Activated effector memory CD4-positive, alpha-beta T cell treated with Interleukin-2 at 50 U/mL for 16 hours (primary cell): ENCODE data around the gene STK33.

Source experiments
- DNase-seq: peaks from one replicate; pipeline ENCODE4 v3.0.0-alpha.2; 2020

The STK33 gene

DNA sequence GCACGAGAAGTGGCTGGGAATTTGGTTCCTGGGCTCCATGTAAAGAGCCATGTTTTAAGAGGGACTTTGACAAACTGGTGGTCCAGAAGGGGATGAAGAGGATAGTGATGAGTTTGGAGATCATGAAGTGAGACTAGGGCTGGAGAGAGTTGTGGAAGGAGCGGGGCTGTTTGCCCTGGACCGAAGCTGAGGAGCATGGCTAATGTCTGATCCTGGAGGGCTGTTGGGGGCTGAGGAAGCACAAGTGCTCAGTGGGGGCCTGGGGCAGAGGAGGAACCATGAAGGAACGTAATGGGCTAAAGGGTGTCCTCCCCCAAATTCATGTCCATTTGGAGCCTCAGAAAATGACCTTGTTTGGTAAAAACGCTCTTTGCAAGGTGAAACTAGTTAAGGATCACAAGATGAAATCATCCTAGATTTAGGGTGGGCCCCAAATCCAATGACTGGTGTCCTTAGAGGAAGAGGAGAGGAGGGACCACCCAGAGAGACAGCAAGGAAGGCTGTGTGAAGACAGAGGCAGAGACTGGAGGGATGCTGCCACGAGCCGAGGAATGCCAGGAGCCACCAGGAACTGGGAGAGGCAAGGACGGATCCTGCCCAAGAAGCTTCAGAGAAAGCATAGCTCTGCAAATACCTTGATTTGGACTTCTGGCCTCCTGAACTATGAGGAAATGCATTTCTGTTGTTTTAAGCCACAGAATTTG is 223.1 kb downstream of the STK33 start:
- no peak for DNase-seq

GRCh38 chr11:8369592-8370205 is 224.3 kb downstream of the STK33 start:
- no peak for DNase-seq

DNA sequence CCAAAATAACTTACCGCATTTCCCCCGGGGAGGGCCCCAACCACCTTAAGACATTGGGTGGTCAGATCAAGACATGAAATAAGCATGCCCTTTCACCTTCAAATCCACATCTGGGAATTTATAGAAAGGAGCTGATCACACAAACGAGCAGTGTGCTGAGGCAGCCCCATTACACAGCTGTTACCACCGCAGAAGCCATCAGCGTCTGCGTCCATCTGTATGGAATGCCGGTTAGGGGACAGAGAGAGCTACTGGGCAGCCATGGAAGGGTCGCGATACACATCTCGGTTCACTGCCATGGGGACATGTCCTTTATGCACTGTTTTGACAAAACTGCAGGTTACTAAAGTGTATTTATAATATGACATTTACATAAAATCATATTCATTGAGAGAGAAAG is 225.3 kb downstream of the STK33 start:
- no peak for DNase-seq

GRCh38 chr11:8368194-8368593 is 225.8 kb downstream of the STK33 start:
- DNase-seq, result no peak

- no peak for DNase-seq
These were observed 227.7 kb downstream of the STK33 start for GRCh38 chr11:8366316-8366715.

DNA sequence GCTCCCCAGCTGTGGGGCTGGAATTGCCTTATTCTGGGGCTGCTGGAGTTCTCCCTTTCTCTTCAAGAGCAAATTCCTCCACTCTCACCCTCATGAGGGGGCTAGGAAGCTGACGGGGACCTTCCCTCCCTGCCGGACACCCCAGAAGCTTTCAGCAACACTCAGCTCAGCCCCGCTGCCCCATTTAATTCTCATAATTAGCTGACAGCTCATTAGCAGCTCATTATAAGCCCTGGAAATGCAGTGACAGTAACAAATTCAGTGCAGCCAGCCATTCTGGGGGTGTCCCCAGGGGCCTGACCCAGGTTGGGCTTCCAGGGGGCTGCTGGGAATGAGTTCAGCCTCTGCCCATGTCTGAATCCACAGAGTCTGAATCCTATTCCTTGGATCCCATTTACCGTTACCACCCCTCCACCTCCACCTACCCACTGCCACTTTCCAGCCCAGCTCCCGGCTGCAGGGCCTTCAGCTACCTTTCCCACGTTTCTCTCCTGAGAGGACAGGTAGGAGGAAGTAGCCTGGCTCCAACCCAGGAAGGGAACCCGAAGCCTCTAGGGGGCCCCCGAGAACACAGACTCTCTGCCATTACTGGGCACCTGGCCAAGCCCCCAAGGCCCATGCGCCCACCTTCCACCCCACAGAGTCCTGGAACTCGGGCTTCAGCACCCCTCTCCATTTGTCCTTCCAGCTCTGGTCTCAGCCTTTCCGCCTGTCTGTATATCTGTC is 228.6 kb downstream of the STK33 start:
- no peak for DNase-seq

GRCh38 chr11:8363921-8364320 is 230.1 kb downstream of the STK33 start:
- no peak for DNase-seq

DNA sequence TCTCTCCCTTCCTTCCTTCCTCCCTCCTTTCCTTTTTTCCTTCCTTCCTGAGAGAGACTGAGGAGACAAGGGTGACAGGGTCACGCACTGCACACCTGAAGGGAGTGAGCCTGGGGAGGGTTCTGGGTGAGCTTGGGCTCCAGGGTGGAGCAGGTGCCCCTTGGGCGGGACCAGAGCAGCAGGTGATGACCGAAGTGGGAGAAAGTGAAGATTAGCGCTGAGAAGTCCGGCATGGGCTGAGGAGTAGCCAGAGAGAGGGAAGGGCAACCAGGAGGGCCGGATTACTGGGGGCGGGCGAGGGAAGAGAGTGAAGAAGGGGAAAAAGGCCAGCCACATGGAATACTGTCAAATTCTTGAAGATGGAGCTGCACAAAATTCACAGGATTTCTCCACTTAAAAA is 231.1 kb downstream of the STK33 start:
- no peak for DNase-seq

DNA sequence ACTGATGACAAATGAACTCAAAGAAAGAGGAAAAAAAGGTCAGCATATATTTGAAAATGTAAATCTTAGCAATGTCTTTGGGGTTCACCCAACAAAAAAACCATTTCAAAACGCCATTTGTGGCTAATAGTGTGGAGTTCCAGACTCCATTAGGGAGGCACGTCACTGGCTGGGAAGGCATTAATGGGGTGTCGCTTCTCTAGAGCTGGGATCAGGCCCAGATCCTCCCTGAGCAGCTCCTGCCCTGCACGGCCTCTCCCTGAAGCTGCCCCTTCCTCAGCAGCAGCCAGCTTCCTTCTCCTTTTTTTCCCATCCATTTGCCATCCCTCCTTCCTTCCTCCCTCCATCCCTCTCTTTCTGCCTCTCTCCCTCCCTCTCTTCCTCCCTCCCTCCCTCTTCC is 231.5 kb downstream of the STK33 start:
- no peak for DNase-seq

DNA sequence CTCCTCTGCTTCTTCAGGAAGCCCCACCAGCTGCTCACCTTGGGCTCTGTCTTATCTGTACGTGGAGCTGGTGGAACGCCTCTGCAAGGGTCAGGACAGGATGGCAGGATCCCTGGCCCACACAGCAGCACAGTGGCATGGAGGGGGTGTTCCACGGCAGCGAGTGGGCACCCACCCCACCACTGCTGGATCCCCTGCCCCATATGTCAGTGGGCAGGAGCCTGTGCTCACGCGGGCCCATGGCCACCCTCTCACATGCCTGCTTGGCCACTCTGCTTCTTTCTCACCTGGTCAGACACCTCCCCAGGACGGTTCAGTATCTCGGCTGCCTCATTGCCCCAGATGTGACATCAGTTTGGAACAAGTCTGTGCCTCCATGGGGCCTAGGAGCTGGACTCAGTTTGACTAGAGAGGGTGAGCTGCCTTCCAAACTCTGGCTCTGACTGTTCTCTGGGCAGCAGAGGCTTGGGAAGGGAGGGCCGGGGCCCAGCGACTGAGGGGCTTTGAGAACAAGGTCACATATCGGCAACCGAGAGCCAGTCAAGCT is 232.3 kb downstream of the STK33 start:
- no peak for DNase-seq

- DNase-seq, result no peak
These were observed 232.8 kb downstream of the STK33 start for GRCh38 chr11:8361206-8361605.

DNA sequence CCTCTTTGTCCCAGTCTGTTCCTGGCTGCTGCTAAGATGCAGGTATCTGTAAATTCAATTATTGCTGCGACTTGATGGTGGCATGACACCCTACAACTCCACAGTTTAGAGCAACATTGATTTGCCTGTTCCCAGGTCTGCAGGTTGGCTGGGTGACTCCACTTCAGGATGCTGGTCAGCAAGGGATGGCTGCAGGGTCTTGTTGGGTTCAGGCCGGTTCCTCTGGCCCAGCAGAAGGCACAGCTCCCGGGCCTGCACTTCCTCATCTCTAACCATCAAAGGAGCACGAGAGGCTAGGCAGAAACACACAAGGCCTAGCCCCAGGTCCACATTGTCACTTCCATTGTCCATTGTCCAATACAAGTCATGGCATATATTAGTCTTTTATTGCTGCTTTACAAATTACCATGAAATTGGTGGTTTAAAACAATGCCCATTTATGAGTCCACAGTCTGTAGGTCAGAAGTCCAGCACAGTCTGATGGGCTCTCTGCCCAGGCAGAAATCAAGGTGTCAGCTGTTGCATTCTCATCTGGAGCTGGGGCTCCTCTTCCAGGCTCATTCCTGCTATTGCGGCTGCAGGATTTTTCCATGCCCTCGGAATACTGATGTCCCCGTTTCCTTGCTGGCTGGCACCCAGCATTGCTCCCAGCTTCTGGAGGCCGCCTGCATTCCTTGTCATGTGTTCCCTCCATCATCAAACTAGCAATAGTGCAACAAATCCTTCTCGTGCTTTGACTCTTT is 233.8 kb downstream of the STK33 start:
- no peak for DNase-seq

- no peak for DNase-seq
These were observed 234.5 kb downstream of the STK33 start for GRCh38 chr11:8359521-8359920.

GRCh38 chr11:8357891-8358566 is 236.0 kb downstream of the STK33 start:
- no peak for DNase-seq

- DNase-seq, result no peak
These were observed 236.5 kb downstream of the STK33 start for GRCh38 chr11:8357505-8357888.

DNA sequence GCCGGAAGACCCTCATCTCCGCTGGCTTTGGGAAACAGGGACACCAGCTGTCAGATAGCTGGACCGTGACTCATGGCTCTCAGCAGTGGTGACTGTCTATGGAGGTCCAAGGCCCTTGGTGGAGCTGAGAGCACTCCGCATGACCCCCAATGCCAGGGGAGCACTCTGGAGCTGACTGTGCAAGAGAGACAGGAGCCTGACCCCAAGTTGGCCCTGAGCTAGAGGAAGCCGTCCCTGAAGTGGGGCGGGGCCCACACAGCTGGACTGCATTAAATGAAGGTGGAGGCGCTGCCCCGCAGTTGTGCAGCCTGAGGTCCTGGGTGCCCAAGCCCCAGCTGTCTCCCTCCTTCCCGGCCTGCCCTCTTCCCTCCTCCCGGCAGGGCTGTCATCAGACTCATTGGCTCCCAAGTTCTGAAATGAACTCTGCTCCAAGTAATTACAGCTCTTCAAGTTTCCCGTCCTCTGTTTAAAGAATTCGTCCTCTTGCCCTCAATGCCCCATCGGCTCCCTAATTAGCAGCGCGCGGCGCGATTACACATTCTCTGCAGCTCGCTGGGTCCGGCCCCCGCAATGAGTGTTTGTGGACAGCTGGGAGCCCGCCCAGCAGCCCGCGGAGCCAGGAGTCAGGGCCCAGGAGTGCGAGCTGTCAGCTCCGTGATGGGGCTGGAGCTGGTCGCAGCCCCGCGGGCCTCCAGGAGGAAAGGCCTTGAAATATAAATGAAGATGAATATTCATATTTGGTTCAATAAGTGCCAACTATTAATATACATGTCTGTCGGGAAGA is 237.1 kb downstream of the STK33 start:
- no peak for DNase-seq

DNA sequence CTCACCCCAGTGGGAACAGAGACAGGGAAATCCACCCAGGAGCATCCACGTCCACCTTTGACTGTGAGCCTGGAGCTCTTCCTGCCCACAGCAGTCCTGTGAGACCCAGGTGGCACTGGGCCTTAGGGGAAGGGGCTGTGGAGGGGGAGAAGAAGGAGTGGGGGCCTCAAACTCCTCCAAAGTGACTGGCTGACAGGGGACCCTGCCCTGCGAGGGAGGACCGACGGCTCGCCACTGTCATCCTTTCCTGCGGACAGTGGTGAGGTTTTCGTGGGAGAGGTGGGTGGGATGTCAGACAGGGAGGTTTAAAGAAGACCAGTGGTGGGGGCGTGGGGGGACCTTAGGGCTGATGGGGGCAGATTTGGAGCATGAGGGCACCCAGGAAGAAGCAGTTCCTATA is 237.8 kb downstream of the STK33 start:
- no peak for DNase-seq

- DNase-seq, result no peak
These were observed 238.6 kb downstream of the STK33 start for GRCh38 chr11:8355416-8355742.

- no peak for DNase-seq
These were observed 239.2 kb downstream of the STK33 start for GRCh38 chr11:8354622-8355415.

GRCh38 chr11:8352876-8353505 is 241.0 kb downstream of the STK33 start:
- no peak for DNase-seq
